ENCODE data around the gene CD2AP. TPM values are rescaled to one million over a fixed set of nuclear protein-coding genes. Genes with fewer than 3 reads are reported as not detected.

Gene CD2AP
- total and polyA plus RNA-seq, 4 donors = 5.7 to 22.4 (median 11.5) TPM

- Histone ChIP-seq H3K27ac (ENCODE audit: low read depth in 1 of 2, low read length in 2 of 2) (no peak overlapping the region), H3K9me3 (ENCODE audit: control insufficient read depth in 4 of 4, low read length in 3 of 4) (peaks cover 2 to 8% (median 2%) of the 10 kb centered on the region in 4 donors), H3K36me3 (ENCODE audit: control insufficient read depth in 4 of 4, insufficient read depth in 3 of 4, low read depth in 1 of 4, low read length in 3 of 4) (no peaks in the 10 kb centered on the region), H3K4me1 (ENCODE audit: control insufficient read depth in 4 of 4, insufficient read depth in 4 of 4, low read length in 3 of 4) (no peaks in the 10 kb centered on the region), H3K9ac (ENCODE audit: low read depth in 1 of 2, low read length in 2 of 2) (no peak overlapping the region), H3K4me3 (ENCODE audit: low read depth in 1 of 3, low read length in 3 of 3) (no peak overlapping the region), H3K27me3 (ENCODE audit: control insufficient read depth in 4 of 4, insufficient read depth in 4 of 4, low read length in 3 of 4) (peaks cover 0 to 4% (median 0%) of the 10 kb centered on the region in 4 donors)
- no peak for DNase-seq (ENCODE audit: low spot score)
- 62% methylated on average over 3 of the region's 3 CpGs for WGBS
- TF ChIP-seq ZBTB33 (IDR thresholded peaks at IDR 0.05) (no peak), REST (IDR thresholded peaks at IDR 0.05) (no peak), CTCF (IDR thresholded peaks at IDR 0.05; ENCODE audit: low read depth, low read length, missing input control) (no peak)
These were observed 193.3 kb downstream of the CD2AP start for GRCh38 chr6:47670851-47671250.

GRCh38 chr6:47671777-47672176, 194.2 kb downstream of the CD2AP start:
- 53% methylated on average over 1 of the region's 1 CpG for WGBS
- H3K27me3 ChIP-seq (ENCODE audit: control insufficient read depth in 4 of 4, insufficient read depth in 4 of 4, low read length in 3 of 4) = peaks cover 0 to 4% (median 0%) of the 10 kb centered on the region in 4 donors
- TF ChIP-seq ATF3 (IDR thresholded peaks at IDR 0.05) = no peak
- TF ChIP-seq YY1 (IDR thresholded peaks at IDR 0.05) = no peak
- no peak for TF ChIP-seq ZBTB33 (IDR thresholded peaks at IDR 0.05)
- no peak for TF ChIP-seq HNF4G (IDR thresholded peaks at IDR 0.05)
- no peak for TF ChIP-seq TAF1 (conservative IDR thresholded peaks at IDR 0.05)
- no peak for TF ChIP-seq EGR1 (IDR thresholded peaks at IDR 0.05; ENCODE audit: low read depth in 2 of 2)
- TF ChIP-seq RXRA (IDR thresholded peaks at IDR 0.05) = no peak
- no peak for TF ChIP-seq HNF4A (conservative IDR thresholded peaks at IDR 0.05)
- no peak for TF ChIP-seq FOXA1 (IDR thresholded peaks at IDR 0.05)
- no peak for TF ChIP-seq CTCF (IDR thresholded peaks at IDR 0.05; ENCODE audit: low read depth, low read length, missing input control)
- TF ChIP-seq REST (IDR thresholded peaks at IDR 0.05) = no peak
- no peak for TF ChIP-seq JUND (IDR thresholded peaks at IDR 0.05)
- no peak for TF ChIP-seq GABPA (IDR thresholded peaks at IDR 0.05 in 1 of 2, conservative IDR thresholded peaks at IDR 0.05 in 1 of 2)
- no peak for TF ChIP-seq SP1 (IDR thresholded peaks at IDR 0.05)
- H3K36me3 ChIP-seq (ENCODE audit: control insufficient read depth in 4 of 4, insufficient read depth in 3 of 4, low read depth in 1 of 4, low read length in 3 of 4) = no peaks in the 10 kb centered on the region
- H3K4me3 ChIP-seq (ENCODE audit: low read depth in 1 of 3, low read length in 3 of 3) = no peak overlapping the region
- no peak overlapping the region for H3K27ac ChIP-seq (ENCODE audit: low read depth in 1 of 2, low read length in 2 of 2)
- DNase-seq (ENCODE audit: low spot score) = no peak
- H3K9me3 ChIP-seq (ENCODE audit: control insufficient read depth in 4 of 4, low read length in 3 of 4) = peaks cover 4 to 8% (median 4%) of the 10 kb centered on the region in 4 donors
- no peaks in the 10 kb centered on the region for H3K4me1 ChIP-seq (ENCODE audit: control insufficient read depth in 4 of 4, insufficient read depth in 4 of 4, low read length in 3 of 4)
- no peak overlapping the region for H3K9ac ChIP-seq (ENCODE audit: low read depth in 1 of 2, low read length in 2 of 2)

Data from liver (tissue), 9 donors.